ENCODE data around the gene AHI1. TPM values are rescaled to one million over a fixed set of nuclear protein-coding genes. Genes with fewer than 3 reads are reported as not detected.
A peak's percentile ranks its signal among the peaks of the same experiment; 100 is the strongest.
"Not testable (repeated sequence)": the region's sequence is repeated elsewhere in the genome, so short reads cannot be mapped to it uniquely, and the experiment has no call there.

AHI1 gene
- total and polyA plus RNA-seq, 2 of the 13 experiments (the other 11 are each of a cell fraction or from before 2014, with no cell fraction given) = 7.2 to 18.6 TPM

DNA sequence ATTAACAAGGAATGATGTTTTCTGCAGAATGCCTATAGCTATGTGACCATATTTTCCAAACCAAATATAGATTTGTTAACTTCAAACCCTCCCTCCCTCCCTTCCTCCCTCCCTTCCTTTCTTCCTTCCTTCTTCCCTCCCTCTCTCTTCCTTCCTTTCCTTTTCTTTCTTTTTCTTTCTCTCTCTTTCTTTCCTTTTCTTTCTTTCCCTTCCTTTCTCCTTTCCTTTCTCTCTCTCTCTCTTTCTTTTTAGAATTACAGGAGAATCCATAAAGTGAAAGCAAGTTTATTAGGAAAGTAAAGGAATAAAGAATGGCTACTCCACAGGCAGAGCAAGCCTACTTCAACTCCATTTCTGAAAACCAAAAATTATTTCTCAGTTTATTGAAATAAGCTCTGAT is 153.0 kb downstream of the AHI1 start:
- H2AFZ ChIP-seq (ENCODE audit: low read length) = no peak overlapping the region
- DNase-seq (ENCODE audit: low spot score) (no peak), FAIRE-seq (no peak), ATAC-seq (no peak)
- no peaks in the 10 kb centered on the region for H3K9me3 ChIP-seq (ENCODE audit: low read length)
- intact Hi-C loops (cut with micrococcal nuclease; ENCODE audit: unreplicated experiment) = no loop called here
- H3K36me3 ChIP-seq (replicated peaks in 1 of 2; ENCODE audit: control insufficient read depth in 1 of 2, insufficient read depth in 2 of 2, low read length in 2 of 2) = no peaks in the 10 kb centered on the region
- H3K4me1 ChIP-seq (ENCODE audit: insufficient read depth, low read length) = no peaks in the 10 kb centered on the region
- ChIA-PET POLR2A (no interaction called here), CTCF (ENCODE audit: low intra/inter-chr PET ratio, low total read pairs) (no interaction called here)
- TF ChIP-seq, protein P1, sequence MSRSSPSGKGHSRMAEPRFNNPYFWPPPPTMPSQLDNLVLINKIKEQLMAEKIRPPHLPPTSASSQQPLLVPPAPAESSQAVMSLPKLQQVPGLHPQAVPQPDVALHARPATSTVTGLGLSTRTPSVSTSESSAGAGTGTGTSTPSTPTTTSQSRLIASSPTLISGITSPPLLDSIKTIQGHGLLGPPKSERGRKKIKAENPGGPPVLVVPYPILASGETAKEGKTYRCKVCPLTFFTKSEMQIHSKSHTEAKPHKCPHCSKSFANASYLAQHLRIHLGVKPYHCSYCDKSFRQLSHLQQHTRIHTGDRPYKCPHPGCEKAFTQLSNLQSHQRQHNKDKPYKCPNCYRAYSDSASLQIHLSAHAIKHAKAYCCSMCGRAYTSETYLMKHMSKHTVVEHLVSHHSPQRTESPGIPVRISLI (CRISPR knock-in tag; IDR thresholded peaks at IDR 0.05; ENCODE audit: borderline replicate concordance) = no peak
- TF ChIP-seq ELF3 (CRISPR knock-in tag; IDR thresholded peaks at IDR 0.05) = no peak
- no peak for TF ChIP-seq ZNF30 (CRISPR knock-in tag; IDR thresholded peaks at IDR 0.05)
- no peak for TF ChIP-seq ZNF792 (CRISPR knock-in tag; IDR thresholded peaks at IDR 0.05)
- peak; percentile 59 for TF ChIP-seq HNRNPK (IDR thresholded peaks at IDR 0.05; ENCODE audit: low read depth, low read length, poor library complexity, severe bottlenecking)
- TF ChIP-seq DRAP1 (CRISPR knock-in tag; IDR thresholded peaks at IDR 0.05) = no peak
- TF ChIP-seq SNAPC2 (CRISPR knock-in tag; IDR thresholded peaks at IDR 0.05) = no peak
- TF ChIP-seq ZFP36L2 (CRISPR knock-in tag; IDR thresholded peaks at IDR 0.05) = no peak
- H4K20me1 ChIP-seq (ENCODE audit: insufficient read depth, low read length) = no peaks in the 10 kb centered on the region
- no peak overlapping the region for H3K27ac ChIP-seq (ENCODE audit: extremely low read length, insufficient read depth, low read length)
- no peaks in the 10 kb centered on the region for H3K79me2 ChIP-seq (ENCODE audit: insufficient read depth, low read length)
- in situ Hi-C loops (cut with HindIII; ENCODE audit: extremely low pct_ligation_motif_present, low pct_unique_long_range_greater_than_20kb) = no loop called here
- no peak overlapping the region for H3K4me2 ChIP-seq (ENCODE audit: low read depth, low read length)
- no peaks in the 10 kb centered on the region for H3K27me3 ChIP-seq (ENCODE audit: control insufficient read depth in 1 of 2, insufficient read depth in 2 of 2, low read length in 2 of 2)
- BruUV-seq (replicated peaks) = no TSS peak
- no peak overlapping the region for H3K9ac ChIP-seq (ENCODE audit: insufficient read depth, low read depth, low read length)
- H3K4me3 ChIP-seq (replicated peaks in 1 of 3; ENCODE audit: insufficient read depth in 1 of 3, low read depth in 2 of 3, low read length in 3 of 3) = no peak overlapping the region

GRCh38 chr6:135339920-135340319 is 157.6 kb downstream of the AHI1 start:
- H4K20me1 ChIP-seq (ENCODE audit: insufficient read depth, low read length); FAIRE-seq; in situ Hi-C loops (cut with HindIII; ENCODE audit: extremely low pct_ligation_motif_present, low pct_unique_long_range_greater_than_20kb); H3K9ac ChIP-seq (ENCODE audit: insufficient read depth, low read depth, low read length); intact Hi-C loops (cut with micrococcal nuclease; ENCODE audit: unreplicated experiment); H3K4me1 ChIP-seq (ENCODE audit: insufficient read depth, low read length); BruUV-seq (replicated peaks); H3K9me3 ChIP-seq (ENCODE audit: low read length); ATAC-seq; H3K36me3 ChIP-seq (replicated peaks in 1 of 2; ENCODE audit: control insufficient read depth in 1 of 2, insufficient read depth in 2 of 2, low read length in 2 of 2); CTCF ChIA-PET (ENCODE audit: low intra/inter-chr PET ratio, low total read pairs); POLR2A ChIA-PET; H2AFZ ChIP-seq (ENCODE audit: low read length); H3K27ac ChIP-seq (ENCODE audit: extremely low read length, insufficient read depth, low read length); H3K4me3 ChIP-seq (replicated peaks in 1 of 3; ENCODE audit: insufficient read depth in 1 of 3, low read depth in 2 of 3, low read length in 3 of 3); H3K79me2 ChIP-seq (ENCODE audit: insufficient read depth, low read length); H3K27me3 ChIP-seq (ENCODE audit: control insufficient read depth in 1 of 2, insufficient read depth in 2 of 2, low read length in 2 of 2); H3K4me2 ChIP-seq (ENCODE audit: low read depth, low read length); DNase-seq (ENCODE audit: low spot score): not testable (repeated sequence)
- WGBS (ENCODE audit: low lambda C conversion rate) = 93% methylated on average over 8 of the region's 8 CpGs
